PFSK-1 (cell line): ENCODE measurements around the gene NUP58.

Source experiments
- FOXP2 ChIP-seq: optimal IDR thresholded peaks from 2 replicates; pipeline ENCODE3; 2011; ENCODE audit warnings: borderline replicate concordance, control low read depth, inconsistent platforms; ENCODE audit not compliant: insufficient read depth; ENCODE audit errors: extremely low read length, extremely low read depth
- POLR2AphosphoS5 ChIP-seq: IDR thresholded peaks from 2 replicates; pipeline ENCODE4 v1.6.1; 2012; ENCODE audit warnings: low read depth, mild to moderate bottlenecking, control low read depth, low read length, moderate library complexity
- SIN3A ChIP-seq: IDR thresholded peaks from 2 replicates; pipeline ENCODE4 v1.6.1; 2012; ENCODE audit warnings: mild to moderate bottlenecking, low read length, moderate library complexity, borderline replicate concordance; ENCODE audit not compliant: insufficient read depth
- TAF1 ChIP-seq: IDR thresholded peaks from 2 replicates; pipeline ENCODE4 v1.6.1; 2012; ENCODE audit warnings: low read length, control low read depth, borderline replicate concordance; ENCODE audit not compliant: insufficient read depth
- TF ChIP-seq, protein P1 (sequence below), 2 experiments: IDR thresholded peaks; 2 replicates each; pipeline versions ENCODE4 v1.6.1 to v1.8.0; 2011 to 2012; ENCODE audit warnings: low read depth in 2 of 2, low read length in 2 of 2, control low read depth in 1 of 2, inconsistent platforms in 1 of 2, mild to moderate bottlenecking in 1 of 2, moderate library complexity in 1 of 2; ENCODE audit not compliant: insufficient read depth in 1 of 2

NUP58 gene

DNA sequence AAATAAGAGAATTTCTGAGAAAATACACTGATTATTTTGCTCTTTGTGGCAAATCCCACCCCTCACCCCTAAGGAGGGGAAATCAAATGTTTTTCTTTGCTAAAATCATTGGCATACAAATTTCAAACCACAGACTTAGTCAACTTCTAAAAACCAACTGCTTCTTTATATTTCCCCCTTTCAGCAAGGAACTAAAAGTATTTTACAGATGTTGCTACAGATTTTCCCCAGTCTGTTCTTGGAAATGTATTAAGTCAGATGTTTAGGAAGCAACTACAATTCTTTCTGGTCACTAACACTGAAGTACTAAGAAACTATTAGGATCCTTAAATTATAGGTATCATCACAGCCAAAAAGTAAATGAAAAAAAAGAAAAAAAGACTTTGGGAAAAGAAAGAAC is 21.0 kb upstream of the NUP58 start:
- TF ChIP-seq SIN3A = no peak
- TF ChIP-seq POLR2AphosphoS5 = no peak
- TF ChIP-seq, protein P1, sequence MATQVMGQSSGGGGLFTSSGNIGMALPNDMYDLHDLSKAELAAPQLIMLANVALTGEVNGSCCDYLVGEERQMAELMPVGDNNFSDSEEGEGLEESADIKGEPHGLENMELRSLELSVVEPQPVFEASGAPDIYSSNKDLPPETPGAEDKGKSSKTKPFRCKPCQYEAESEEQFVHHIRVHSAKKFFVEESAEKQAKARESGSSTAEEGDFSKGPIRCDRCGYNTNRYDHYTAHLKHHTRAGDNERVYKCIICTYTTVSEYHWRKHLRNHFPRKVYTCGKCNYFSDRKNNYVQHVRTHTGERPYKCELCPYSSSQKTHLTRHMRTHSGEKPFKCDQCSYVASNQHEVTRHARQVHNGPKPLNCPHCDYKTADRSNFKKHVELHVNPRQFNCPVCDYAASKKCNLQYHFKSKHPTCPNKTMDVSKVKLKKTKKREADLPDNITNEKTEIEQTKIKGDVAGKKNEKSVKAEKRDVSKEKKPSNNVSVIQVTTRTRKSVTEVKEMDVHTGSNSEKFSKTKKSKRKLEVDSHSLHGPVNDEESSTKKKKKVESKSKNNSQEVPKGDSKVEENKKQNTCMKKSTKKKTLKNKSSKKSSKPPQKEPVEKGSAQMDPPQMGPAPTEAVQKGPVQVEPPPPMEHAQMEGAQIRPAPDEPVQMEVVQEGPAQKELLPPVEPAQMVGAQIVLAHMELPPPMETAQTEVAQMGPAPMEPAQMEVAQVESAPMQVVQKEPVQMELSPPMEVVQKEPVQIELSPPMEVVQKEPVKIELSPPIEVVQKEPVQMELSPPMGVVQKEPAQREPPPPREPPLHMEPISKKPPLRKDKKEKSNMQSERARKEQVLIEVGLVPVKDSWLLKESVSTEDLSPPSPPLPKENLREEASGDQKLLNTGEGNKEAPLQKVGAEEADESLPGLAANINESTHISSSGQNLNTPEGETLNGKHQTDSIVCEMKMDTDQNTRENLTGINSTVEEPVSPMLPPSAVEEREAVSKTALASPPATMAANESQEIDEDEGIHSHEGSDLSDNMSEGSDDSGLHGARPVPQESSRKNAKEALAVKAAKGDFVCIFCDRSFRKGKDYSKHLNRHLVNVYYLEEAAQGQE (IDR thresholded peaks at IDR 0.05; ENCODE audit: insufficient read depth in 1 of 2, low read depth in 2 of 2, low read length in 2 of 2) = no peak

DNA sequence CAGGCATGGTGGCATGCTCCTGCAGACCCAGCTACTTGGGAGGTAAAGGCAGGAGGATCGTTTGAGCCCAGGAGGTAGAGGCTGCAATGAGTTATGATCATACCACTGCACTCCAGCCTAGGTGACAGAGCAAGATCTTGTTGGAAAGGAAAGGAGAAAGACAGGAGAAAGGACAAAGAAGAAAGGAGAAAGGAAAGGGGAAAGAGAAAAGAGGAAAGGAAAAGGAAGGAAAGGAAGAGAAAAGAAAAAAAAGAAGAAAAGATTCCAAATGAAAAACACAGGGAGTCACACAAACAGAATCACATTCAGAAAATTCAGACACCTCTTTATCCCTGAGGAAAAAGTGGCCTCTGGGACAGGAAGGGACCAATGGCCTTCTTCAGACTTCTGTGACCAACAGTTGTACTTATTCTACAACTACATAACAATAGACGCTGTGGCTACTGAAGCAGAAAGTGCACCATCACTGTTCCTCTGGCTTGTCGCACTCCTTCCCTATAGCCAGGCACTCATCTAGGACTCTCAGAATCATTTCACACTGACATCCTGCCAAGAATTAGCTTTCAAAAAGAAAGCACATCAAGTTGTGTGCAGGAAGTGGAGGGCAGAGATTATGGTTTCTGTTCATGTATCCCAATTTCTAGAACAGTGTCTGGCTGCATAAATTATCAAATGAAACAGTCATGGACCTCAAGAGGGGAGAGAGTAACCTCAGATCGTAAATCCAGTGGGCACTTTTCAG is 20.1 kb upstream of the NUP58 start:
- no peak for TF ChIP-seq SIN3A
- TF ChIP-seq TAF1 = no peak
- no peak for TF ChIP-seq POLR2AphosphoS5
- no peak for TF ChIP-seq FOXP2
- TF ChIP-seq, protein P1 (IDR thresholded peaks at IDR 0.05; ENCODE audit: insufficient read depth in 1 of 2, low read depth in 2 of 2, low read length in 2 of 2) = no peak

DNA sequence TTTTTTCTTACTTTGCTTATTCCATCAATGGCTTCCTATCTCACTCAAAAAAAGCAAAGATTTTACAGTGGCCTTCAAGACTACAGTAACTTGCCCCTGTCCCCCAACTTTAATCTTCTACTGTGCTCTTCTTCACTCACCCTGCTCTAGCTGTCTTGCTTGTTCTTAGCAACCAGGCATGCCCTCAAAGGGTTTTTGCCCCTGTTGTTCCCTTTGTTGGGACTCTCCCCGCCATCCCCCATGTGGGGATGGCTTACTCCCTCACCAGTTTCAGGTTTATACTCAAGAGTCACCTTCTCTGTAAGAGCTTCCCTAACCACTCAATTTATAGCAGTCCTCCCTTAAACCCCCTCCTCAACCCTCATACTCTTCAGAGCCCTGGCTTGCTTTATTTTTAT is 19.5 kb upstream of the NUP58 start:
- TF ChIP-seq POLR2AphosphoS5 (no peak), SIN3A (no peak), FOXP2 (no peak), TAF1 (no peak)
- TF ChIP-seq, protein P1 (IDR thresholded peaks at IDR 0.05; ENCODE audit: insufficient read depth in 1 of 2, low read depth in 2 of 2, low read length in 2 of 2) = no peak

DNA sequence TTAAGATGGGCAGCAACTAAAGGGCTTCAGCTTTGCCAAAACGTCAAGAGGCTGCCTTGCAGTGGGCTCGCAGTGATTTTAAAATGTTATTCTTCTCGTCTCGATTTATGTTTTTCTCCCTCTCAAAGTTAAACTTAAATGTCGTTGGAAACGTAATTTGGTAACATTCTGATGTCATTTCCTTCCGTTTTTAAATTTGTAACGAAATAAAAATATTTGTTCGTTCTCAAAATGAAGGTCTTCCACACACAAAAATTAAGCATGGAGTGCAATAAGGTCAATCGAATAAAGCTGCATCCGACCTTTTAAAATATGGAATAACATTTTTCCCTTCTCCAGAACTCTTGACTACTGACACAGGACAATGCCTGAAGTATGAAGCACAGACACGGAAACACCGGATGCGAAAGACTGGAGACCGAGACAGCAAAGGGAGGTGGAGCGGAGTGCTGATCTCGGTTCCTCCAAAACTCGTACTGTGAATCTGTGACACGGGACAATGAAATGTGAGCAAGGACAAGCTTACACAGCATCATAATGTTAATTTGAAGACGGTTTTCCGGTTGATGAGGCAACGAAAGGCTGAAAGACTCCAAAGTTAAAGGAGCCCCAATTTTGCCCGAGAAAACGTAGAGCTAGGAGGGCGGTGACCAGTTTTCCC is 15.0 kb upstream of the NUP58 start:
- no peak for TF ChIP-seq POLR2AphosphoS5
- TF ChIP-seq, protein P1 (IDR thresholded peaks at IDR 0.05; ENCODE audit: insufficient read depth in 1 of 2, low read depth in 2 of 2, low read length in 2 of 2) = no peak
